T-helper 22 cell (primary cell): ENCODE measurements around the gene STEAP1B.
"Not testable (repeated sequence)": the region's sequence is repeated elsewhere in the genome, so short reads cannot be mapped to it uniquely, and the experiment has no call there.

ENCODE experiments used
- DNase-seq: peaks from one replicate; pipeline ENCODE4 v3.0.0-alpha.2; 2020; ENCODE audit warnings: low read depth

Gene STEAP1B

GRCh38 chr7:22452960-22453558, 46.9 kb downstream of the STEAP1B start:
- no peak for DNase-seq

DNA sequence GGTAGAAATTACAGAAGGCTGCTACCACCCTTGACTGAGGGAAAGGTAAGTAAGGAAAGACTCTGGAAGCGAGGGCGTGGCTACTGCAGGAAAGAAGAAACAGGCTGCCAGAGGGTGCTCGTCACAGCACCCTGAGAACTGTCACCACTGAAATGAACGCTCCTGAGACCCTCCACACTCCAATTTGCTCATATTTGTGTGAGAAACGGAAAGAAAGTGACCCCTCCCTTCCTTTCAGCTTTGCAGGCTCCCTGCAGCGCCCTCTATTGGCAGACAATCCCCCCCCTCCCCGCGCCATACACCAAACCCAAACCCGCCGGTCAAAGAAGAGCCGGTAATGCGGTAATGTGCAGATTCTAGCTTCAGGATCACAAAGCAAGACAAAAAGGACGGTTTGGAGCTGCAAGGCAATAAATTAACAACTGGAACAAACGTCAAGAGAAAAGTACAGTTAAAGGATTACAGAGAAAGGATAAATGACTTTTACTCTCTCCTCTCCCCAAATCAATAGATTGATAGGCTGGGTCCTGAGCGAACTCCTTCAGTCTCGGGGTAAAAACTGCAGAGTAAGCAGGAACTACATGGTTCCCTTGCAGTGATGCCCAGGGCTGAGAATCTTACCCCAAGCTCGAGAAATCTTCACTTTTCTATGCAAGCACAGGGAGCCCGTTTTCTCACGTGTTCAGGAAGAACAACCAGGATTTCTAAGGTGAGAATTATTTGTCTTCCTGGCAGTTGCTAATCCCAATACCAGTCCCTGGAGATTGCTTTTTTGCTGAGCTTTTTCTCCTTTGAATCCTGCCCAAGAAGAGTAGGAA, 47.6 kb downstream of the STEAP1B start:
- no peak for DNase-seq

- DNase-seq = not testable (repeated sequence)
Observed at GRCh38 chr7:22450013-22450412, 50.0 kb downstream of the STEAP1B start.

- no peak for DNase-seq
Observed at GRCh38 chr7:22447762-22448161, 52.2 kb downstream of the STEAP1B start.

DNA sequence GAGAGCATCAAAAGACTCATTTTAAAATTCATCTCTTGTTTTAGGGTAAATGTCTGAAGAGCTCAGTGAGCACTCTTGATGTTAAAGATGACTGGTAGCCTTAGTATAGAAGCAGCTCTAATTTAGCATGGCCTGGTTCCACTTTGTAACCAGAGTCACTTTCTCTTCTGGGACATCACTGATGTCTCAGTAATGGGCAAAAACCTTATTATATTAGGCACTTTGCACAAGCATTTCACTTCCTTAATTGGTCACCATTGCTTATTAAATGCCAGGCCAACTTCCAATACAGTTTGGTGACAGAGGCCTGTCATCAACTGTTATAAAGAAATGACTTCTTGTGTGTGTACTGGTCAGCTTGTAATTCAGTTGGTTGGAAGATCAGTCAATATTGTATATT, 53.0 kb downstream of the STEAP1B start:
- no peak for DNase-seq

- DNase-seq = no peak
Observed at GRCh38 chr7:22445853-22446252, 54.1 kb downstream of the STEAP1B start.

DNA sequence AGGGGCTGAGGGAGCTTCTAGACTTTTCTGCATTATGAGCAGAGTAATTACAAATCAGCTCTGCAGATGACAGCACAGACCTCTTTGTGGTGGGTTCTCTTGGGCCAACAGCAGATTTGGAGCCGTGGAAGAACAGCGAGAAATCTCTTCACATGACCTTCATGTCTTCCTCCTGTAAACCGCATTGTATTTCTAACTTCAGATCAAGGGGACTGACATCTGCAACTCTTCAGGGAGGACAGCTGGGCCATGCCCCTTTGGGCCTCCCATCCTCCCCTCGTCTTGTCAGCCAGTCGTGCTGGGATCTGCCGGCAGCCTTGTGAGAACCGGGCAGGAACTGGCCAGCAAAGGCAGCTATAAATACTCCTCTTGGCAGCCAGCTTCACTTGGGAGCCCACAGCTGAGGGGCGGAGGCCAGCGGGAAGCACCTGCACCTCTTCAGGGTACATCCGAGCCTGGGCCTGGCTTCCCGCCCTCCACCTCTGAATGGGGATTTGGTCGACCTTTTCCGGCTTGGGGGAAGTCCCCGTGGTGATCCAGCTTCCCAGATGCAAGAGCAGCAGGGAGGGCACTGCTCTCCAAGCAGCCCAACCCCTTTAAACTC, 54.7 kb downstream of the STEAP1B start:
- no peak for DNase-seq

GRCh38 chr7:22444181-22444971, 55.6 kb downstream of the STEAP1B start:
- no peak for DNase-seq

GRCh38 chr7:22443370-22444180, 56.4 kb downstream of the STEAP1B start:
- no peak for DNase-seq

GRCh38 chr7:22442882-22443369, 57.1 kb downstream of the STEAP1B start:
- no peak for DNase-seq

- no peak for DNase-seq
Observed at GRCh38 chr7:22442187-22442881, 57.7 kb downstream of the STEAP1B start.

GRCh38 chr7:22441157-22441556, 58.8 kb downstream of the STEAP1B start:
- DNase-seq = no peak

GRCh38 chr7:22438994-22439393, 61.0 kb downstream of the STEAP1B start:
- DNase-seq = no peak

DNA sequence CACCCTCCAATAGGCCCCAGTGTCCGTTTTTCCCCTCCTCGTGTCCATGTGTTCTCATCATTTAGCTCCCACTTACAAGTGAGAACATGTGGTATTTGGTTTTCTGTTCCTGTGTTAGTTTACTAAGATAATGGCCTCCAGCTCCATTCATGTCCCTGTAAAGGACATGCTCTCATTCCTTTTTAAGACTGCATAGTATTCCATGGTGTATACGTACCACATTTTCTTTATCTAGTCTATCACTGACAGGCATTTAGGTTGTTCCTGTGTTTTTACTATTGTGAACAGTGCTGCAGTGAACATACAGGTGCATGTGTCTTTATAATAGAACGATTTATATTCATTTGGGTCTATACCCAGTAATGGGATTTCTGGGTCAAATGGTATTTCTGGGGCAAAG, 63.4 kb downstream of the STEAP1B start:
- DNase-seq = not testable (repeated sequence)

DNA sequence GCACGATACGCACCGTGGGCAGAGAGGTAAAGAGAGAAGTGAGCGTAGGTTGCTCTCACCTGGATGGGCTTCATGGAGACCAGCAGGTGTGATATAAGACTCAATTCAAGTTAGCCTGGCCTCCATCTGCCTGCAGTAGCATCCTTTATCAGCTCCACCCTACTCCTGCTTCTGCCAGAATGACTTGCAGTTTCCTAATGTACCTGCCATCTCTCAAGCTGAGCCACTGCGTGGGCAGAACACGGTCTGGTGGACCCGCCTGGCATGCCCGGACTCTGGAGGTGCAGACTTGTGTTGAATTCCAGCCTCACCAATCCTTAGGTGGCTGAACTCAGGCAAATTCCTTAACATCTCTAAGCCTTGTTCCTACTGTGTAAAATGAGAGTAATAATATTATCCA, 64.3 kb downstream of the STEAP1B start:
- DNase-seq = no peak

DNA sequence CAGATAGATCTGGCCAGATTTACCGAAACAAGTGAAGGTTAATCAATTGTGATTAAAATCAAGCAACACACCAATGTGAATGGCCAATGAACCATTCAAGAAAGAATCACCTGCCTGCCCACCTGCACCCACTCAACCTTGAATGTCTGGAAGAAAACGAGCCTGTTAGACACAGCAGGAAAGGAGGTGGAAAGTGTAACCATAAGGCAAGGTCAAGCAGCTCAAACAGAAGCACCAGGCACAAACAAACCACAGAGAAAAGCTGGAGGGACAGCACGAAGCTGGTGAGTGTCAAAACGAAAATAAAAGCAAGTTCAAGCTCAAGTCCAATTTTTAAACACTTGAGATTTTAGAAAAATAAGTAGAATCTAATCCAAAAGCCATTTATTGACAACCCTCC, 64.9 kb downstream of the STEAP1B start:
- no peak for DNase-seq

DNA sequence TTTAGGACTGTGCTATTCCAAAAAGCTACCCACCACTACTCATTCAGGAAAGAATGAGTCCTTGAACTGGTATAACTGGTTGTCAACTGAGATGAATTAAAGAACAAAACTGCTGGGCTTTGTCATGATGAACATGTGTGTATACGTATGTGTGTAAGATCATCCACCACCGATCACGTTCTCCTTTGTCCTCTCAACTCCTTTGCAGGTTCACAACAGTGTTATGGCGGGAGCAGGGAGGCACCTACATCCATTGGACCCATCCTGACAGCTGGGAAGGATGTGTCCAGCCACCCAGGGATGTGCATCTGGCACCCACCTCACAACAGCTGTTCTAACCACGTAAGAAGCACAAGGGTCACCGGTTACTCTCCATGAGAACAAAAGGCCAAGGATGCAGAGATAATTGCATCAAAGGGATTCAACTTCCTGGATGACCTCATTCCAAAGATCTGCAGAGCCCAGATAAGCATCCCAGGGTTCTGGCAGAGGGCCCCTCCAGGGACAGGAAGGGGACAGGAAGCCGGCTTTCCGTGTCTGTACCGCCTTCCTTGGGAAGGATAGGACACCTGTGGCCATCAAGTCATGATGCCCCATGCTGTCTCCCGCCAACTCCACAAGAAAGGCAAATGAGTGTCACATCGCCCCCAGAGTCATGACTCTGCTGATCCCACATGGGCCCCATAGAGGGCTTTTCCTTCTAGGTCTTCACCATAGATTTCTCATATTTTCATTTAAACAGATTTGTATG, 66.1 kb downstream of the STEAP1B start:
- no peak for DNase-seq

- not testable (repeated sequence) for DNase-seq
Observed at GRCh38 chr7:22433165-22433700, 66.8 kb downstream of the STEAP1B start.

- DNase-seq = no peak
Observed at GRCh38 chr7:22432203-22432718, 67.7 kb downstream of the STEAP1B start.

DNA sequence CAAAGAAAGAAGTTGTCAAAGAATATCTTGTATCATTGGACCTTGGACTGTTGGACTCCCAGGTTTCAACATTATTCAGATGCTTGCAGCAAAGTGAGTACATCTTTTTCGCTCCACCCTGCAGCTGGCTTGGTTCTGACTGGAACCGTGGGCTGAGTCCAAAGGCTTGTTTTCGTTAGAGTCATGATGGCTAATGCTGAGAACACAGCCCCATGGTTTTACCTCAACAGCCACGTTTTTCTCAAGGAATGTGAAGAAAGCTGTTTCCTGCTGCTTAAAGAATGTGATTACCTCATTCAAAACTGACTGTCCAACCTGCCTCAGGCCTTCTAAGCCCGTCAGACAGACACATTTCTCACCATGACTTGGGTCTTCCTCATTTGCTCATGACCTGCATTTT, 69.5 kb downstream of the STEAP1B start:
- no peak for DNase-seq
